HG03280 (cell line): ENCODE data around the gene PTGER2.

Source experiments
- ATAC-seq: cut with Tn5 transposase; IDR thresholded peaks from one replicate; pipeline ENCODE4 v1.9.1; 2021; ENCODE audit warnings: mild to moderate bottlenecking, moderate library complexity; ENCODE audit not compliant: unreplicated experiment

Gene PTGER2

GRCh38 chr14:52369305-52369801 is 55.2 kb downstream of the PTGER2 start:
- no peak for ATAC-seq

- ATAC-seq = no peak
Observed at GRCh38 chr14:52370406-52370935, 56.4 kb downstream of the PTGER2 start.

DNA sequence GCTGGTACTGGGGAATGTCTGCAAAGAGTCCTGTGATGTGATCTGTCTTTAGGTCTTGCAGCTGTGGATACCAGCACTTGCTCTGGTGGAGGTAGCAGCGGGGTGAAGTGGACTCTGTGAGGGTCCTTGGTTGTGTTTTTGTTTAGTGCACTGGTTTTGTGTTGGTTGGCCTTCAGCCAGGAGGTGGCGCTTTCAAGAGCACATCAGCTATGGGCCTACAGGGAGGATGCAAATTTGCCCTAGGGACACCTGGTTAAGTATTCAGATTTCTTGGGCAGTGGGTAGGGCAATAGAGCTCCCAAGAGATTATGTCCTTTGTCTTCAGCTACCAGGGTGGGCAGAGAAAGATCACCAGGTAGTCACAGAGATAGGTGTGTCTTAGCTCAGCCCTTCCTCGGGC is 63.8 kb downstream of the PTGER2 start:
- no peak for ATAC-seq
